ENCODE results near the gene PRKAG2. TPM values are rescaled to one million over a fixed set of nuclear protein-coding genes. Genes with fewer than 3 reads are reported as not detected.
"Not testable (repeated sequence)": the region's sequence is repeated elsewhere in the genome, so short reads cannot be mapped to it uniquely, and the experiment has no call there.

Gene PRKAG2
- total RNA-seq, 1 donor from 2014 or later: 25.4 TPM

DNA sequence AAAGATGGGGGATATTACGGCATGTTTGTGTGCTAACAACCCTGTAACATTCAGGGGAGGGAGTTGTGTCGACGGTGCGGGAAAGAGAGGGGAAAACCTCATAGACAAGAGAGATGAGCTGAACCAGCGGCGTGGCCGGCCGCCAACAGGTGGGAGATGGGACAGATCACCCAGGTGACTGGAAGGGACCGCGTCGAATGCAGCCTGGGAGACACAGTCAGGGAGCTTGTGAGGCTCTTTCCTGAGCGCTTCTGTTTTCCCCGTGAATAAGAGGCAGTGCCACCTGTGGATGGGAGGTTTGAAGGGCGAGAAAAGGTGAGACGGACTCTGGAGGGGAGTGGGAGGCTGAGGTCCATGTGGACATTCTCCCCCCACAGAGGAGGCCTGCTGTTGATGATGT lies 9.9 kb upstream of the PRKAG2 start:
- DNase-seq (ENCODE audit: extremely low read depth, low read depth, low spot score): no peak

DNA sequence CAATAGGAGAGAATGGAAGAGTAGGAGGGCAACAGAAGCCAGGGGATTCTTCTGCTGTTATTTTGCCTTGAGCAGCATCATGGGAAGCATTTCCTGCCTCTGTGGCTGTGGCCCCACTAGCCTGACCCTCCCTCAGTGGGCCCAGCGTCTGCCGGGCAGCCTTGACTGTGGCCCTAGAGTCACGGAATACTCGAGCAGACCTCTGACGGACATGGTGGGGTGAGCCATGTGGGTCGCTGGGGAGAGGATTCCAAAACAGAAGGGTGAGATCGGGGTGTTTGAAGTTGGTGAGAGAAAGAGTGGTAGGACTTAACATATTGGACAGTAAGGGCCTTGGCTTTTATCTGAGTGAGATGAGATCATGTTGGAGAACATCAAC lies 8.3 kb upstream of the PRKAG2 start:
- DNase-seq (ENCODE audit: extremely low read depth, low read depth, low spot score): no peak

DNA sequence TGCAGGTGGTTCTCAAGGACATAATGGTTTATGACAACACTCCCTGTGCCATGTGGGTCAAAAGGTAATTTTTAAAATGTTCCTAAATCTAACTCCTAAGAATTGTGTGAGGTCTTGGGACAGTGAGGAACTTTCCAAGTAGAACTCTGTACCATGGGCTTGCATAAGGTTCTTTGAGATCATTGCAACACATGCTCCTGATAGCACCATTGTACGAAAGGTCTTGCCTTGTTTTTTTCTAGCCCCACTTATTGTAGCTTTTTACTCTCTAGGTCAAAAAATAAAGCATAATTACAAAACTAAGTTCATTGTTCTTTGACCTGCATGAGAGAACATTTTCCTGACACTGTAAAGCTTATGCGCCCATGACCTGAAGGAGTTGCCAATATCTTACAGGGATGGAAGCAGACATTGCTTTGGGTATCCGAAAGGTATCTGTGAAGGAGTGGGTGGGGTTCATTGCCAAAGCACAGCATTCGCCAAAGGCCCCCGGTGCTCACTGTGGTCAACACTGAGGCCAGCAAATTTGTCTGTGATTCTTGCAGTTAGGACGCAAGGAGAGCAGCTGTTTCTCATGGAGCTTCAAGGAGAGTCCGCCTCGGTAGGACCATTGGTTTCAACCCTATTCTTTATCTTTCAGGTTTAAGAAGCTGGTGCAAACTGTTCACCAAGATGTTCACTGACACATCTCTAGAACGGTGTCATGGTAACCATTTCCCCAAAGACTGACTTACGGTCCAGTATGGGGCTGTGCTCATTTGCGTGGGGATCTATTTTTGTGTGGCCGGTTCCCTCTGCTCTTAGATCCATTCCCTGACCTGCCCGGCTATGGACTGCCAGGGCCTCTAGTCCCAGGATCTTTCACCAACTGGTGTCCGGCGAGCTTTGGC lies 7.6 kb upstream of the PRKAG2 start:
- DNase-seq (ENCODE audit: extremely low read depth, low read depth, low spot score): no peak

GRCh38 chr7:151883857-151884256 lies 6.9 kb upstream of the PRKAG2 start:
- no peak for DNase-seq (ENCODE audit: extremely low read depth, low read depth, low spot score)

GRCh38 chr7:151882734-151883133 lies 5.8 kb upstream of the PRKAG2 start:
- no peak for DNase-seq (ENCODE audit: extremely low read depth, low read depth, low spot score)

DNA sequence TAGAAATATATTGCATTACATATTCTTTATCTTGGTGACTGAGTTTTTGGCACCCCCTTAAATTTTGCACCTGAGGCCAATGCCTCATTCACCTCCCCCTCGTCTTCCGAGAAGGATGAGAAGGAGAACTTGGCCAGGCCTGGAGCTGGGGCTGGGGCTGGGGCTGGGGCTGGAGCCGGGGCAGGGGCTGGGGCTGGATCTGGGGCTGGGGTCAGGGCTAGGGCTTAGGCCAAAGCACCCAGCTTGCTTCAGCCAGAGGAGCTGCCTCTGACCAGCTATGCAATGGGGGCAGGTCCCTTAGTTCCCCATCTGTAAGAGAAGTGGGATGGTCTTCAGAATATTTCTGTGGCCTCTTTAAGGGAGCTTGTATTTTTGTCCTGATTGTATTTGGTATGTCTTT lies 3.8 kb upstream of the PRKAG2 start:
- no peak for DNase-seq (ENCODE audit: extremely low read depth, low read depth, low spot score)

- DNase-seq (ENCODE audit: extremely low read depth, low read depth, low spot score): no peak
Measured at GRCh38 chr7:151877911-151878835, 1.3 kb upstream of the PRKAG2 start.

DNA sequence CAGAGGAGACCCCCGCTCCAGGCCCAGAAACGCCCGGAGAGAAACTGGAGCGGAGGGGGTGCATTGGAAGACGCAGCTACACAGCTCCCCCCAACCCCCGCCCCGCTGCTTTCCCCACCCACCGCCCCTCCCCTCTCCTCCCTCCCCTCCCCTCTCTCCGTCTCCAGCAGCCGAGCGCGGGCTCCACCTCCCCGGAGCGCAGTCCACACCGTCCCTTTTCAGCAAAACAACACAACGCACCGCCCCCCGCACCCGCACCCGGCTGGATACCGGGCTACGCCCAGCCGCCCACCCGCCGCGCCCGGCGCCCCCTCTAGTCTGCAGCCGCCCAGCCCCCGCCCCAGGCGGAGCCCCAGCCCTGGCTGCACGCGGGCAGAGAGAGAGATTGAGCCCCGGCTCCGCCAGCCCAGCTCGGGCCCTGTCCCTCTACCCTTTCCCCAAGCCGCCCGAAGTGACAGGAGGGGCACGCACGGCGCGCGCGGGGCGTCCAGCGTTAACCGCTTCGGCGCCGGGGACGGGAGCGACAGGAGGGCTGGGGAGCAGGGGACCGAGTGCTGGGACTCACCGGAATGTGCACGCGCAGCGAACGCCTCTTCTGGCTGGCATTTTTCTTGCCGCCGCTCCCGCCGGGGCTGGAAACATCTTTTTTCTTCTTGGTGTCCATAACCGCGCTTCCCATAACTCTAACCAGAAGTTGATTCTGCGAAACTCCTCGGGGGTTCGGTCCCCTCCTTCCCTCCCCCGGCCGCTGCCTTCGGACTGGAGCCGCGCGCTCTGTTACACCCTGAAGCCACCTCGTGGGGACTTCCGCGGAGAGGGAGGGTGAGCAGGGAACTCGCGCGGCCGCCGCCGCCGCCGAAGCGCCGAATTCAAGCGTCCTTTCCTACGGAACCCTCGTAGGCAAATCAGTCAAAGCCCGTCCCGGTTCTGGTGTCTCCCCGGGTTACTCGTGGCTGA lies 695 bp downstream of the PRKAG2 start:
- DNase-seq (ENCODE audit: extremely low read depth, low read depth, low spot score): no peak

DNA sequence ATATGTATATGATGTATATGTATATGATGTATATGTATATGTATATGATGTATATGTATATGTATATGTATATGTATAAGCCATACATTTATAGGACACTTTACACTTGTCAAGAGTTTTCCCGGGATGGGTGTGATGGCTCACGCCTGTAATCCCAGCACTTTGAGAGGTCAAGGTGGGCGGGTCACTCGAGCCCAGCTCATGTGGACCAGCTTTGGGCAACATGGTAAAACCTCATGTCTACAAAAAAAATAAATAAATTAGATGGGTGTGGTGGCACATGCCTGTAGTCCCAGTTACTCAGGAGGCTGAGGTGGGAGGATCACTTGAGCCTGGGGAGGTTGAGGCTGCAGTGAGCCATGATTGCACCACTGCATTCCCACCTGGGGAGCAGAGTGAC lies 2.4 kb downstream of the PRKAG2 start:
- DNase-seq (ENCODE audit: extremely low read depth, low read depth, low spot score): not testable (repeated sequence)

- DNase-seq (ENCODE audit: extremely low read depth, low read depth, low spot score): no peak
Measured at GRCh38 chr7:151873402-151873965, 3.4 kb downstream of the PRKAG2 start.

DNA sequence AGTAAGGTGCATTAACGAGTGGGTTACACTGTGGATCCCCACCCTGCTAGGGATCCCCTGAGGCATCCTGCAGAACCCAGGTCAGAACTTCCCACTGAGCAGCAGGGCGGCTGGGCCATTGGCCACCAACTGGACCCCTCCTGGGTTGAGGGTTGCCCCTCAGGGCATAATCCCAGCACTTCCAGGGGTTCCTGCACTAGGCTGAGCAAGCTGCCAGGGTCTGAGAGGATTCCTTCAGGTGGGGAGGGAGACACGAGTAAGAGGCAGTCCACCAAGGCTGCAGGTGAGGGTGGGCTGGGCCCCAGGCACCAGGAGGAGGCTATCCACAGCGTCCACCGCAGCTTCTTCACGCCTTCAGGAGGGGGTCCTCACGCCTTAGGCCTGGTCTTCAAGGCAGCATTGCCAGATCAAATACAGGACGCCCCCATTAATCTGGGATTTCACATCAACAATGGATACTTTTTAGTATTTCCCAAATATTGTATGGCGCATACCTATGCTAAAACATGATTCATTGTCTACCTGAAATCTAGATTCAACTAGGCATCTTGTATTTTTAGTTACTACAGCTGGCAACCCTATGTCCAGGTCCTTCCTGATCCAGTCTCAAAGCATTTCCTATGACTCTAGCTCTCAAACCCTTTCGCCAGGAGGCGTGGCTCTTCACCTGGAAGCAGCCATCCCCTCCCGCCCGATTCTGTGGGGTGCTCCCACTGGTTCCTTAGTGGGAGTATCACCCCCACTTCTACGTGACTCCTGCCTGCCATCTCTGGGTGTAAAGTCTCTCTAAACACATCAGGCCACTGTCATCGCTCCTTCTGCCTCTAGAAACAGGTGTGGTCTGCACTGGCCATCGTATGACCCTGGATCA lies 4.1 kb downstream of the PRKAG2 start:
- no peak for DNase-seq (ENCODE audit: extremely low read depth, low read depth, low spot score)

DNA sequence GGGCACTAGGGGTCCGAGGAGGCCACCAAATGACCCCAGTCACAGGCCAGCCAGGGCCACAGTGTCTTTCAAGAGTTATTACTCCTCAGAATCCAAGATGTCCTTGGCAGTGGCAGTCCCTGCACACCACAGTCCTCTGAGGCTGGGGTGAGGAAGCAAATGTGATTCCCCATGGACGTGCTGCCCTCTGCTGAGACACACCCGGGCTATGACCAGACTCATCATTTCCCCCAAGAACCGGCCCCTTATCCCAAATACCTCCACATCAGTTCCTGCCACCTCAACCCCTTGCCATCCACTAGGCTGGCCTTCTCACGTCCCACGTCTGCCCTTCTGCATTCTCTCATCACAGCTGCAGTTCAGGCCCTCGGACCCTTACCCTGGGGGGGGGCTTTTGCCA lies 5.0 kb downstream of the PRKAG2 start:
- DNase-seq (ENCODE audit: extremely low read depth, low read depth, low spot score): no peak

DNA sequence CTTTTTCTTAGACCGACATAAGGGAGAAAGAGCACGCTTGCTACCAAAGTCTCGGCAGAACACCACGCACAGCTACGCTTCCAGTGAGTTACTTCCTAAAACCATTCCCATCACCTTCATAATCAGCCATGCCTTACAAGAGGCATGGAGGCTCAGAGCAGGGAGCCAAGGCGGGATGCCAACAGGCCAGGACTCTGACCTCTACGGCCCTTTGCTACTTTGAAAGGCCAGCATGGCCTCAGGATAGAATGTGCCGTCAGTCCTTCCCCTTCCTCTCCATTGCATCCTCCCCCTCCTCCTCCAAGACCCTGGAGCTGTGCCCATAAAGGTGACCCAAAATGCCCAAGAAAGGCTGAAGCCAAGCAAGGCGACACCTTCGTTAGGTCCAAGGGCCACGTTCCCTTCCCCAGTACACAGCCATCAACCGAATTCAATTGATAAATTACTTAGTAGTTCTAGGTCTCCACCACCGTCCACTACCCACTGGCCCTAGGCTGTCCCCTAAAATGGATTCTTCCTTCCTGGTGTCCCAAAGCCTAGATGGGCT lies 5.7 kb downstream of the PRKAG2 start:
- no peak for DNase-seq (ENCODE audit: extremely low read depth, low read depth, low spot score)

- DNase-seq (ENCODE audit: extremely low read depth, low read depth, low spot score): no peak
Measured at GRCh38 chr7:151869968-151870918, 6.7 kb downstream of the PRKAG2 start.

- no peak for DNase-seq (ENCODE audit: extremely low read depth, low read depth, low spot score)
Measured at GRCh38 chr7:151869455-151869854, 7.5 kb downstream of the PRKAG2 start.

DNA sequence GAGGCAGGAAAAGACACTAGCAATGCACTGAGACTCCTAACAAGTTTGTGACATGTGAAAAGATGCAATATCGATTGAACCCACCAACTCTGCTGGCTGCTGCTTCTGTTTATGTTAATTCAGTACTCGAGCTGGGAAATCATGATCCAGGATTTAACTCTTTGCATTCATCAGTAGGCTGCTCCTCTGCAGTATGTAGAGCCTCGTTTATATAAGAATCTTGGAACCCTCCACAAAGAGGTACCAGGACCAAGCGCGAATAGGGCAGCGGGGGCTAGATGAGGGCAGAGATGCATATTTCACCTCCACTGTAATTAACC lies 7.8 kb downstream of the PRKAG2 start:
- no peak for DNase-seq (ENCODE audit: extremely low read depth, low read depth, low spot score)

DNA sequence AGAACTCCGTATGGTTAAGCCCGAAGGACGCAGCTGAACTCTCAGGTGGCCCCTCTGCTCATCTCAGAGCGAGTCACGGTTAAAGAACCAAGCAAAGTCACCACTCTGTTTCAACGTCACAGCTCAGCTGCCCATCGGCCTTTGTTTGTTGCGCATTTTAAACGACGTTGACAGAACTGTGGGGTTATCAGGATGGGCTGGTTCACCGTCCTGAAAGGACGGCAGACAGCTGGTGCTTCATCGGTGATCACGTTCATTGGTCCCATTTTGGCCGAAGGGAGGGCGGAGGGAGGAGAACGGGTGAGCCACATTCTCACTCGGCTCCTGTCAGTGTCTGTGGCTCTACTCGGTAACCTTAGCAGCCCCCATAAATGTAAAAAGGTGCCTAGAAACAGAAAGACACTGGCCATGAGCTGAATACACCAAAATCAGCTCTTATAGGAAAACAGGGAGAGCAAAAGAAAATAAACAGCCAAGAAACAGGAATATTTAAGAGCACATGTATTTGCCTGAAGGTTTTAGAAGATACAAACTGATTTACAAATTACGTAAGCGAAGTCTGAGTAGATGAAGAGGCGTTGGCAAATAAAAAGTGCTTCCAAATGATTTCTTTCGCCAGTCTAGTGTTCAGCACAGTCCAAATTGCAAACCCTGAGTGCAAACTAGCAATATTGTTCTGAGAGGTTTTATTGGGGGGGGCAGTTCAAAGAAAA lies 8.4 kb downstream of the PRKAG2 start:
- DNase-seq (ENCODE audit: extremely low read depth, low read depth, low spot score): no peak

Data from glomerular endothelial cell (primary cell).